Endothelial cell (in vitro differentiated cells): Measurements from ENCODE around the gene PTRH1. TPM values are rescaled to one million over a fixed set of nuclear protein-coding genes. Genes with fewer than 3 reads are reported as not detected.

ENCODE experiments used
- DNase-seq: peaks from one replicate; pipeline ENCODE4 v3.0.0; 2021; ENCODE audit warnings: low spot score
- H3K27ac Mint-ChIP-seq: one replicate; pipeline ENCODE4 v1.8.0; 2021; ENCODE audit warnings: mixed read lengths, inconsistent platforms; ENCODE audit not compliant: unreplicated experiment
- H3K27me3 Mint-ChIP-seq: one replicate; pipeline ENCODE4 v1.8.0; 2021; ENCODE audit warnings: mild to moderate bottlenecking, moderate library complexity, mixed read lengths, inconsistent platforms; ENCODE audit not compliant: unreplicated experiment
- H3K36me3 Mint-ChIP-seq: one replicate; pipeline ENCODE4 v1.8.0; 2021; ENCODE audit warnings: mild to moderate bottlenecking, low read depth, mixed read lengths, inconsistent platforms; ENCODE audit not compliant: unreplicated experiment
- H3K4me1 Mint-ChIP-seq: one replicate; pipeline ENCODE4 v1.8.0; 2021; ENCODE audit warnings: mild to moderate bottlenecking, mixed read lengths, inconsistent platforms; ENCODE audit not compliant: unreplicated experiment
- H3K4me3 Mint-ChIP-seq: one replicate; pipeline ENCODE4 v1.8.0; 2021; ENCODE audit warnings: mild to moderate bottlenecking, mixed read lengths, inconsistent platforms; ENCODE audit not compliant: unreplicated experiment
- H3K9me3 Mint-ChIP-seq: one replicate; pipeline ENCODE4 v1.8.0; 2021; ENCODE audit warnings: mixed read lengths, inconsistent platforms; ENCODE audit not compliant: unreplicated experiment
- total RNA-seq: library from RNA; stranded (reverse); fragmentation: NEBNext Ultra II Directional; extraction: Animal tissue kit (Norgen Biotek cat#: 25700); gene quantifications from one replicate; pipeline ENCODE4 v1.2.1, GENCODE V29; 2021; ENCODE audit not compliant: unreplicated experiment
- TF ChIP-seq, protein P1 (sequence below): fragments of 200-600 bp; sonication (generic); IDR thresholded peaks from one replicate; pipeline ENCODE4 v1.5.0; 2021; ENCODE audit warnings: antibody characterized with exemption; ENCODE audit not compliant: unreplicated experiment

The PTRH1 gene
- total RNA-seq, 1 donor from 2014 or later, result 15.3 TPM

DNA sequence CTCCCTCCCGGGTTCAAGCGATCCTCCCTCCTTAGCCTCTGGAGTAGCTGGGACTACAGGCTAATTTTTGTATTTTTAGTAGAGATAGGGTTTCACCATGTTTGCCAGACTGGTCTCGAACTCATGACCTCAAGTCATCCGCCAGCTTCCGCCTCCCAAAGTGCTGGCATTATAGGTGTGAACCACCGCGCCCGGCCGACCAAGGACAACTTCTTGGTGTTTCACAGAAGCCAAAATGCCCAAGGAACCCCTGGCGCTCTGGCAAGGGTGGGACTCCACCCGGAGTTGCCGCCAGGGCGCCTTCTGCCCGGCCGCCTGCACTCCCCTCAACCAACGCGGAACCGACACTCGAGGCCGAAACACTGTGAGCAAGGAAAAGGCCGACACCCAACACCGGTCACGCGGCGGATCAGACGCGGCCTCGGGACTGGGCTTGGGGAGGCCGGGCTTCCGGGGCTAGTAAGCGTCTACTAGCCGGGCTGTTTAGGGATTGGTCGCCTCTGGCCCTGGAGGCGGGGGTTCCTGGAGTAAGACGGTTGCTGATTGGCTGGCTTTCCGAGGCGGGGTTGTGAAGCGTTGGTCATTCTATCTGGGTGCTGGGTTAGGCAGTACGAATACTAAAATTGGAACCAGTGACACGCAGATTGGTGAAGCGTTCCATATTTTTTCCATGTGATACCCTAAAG lies 16.3 kb downstream of the PTRH1 start:
- Mint-ChIP-seq H3K4me1 (peaks cover 6% of the 10 kb centered on the region), H3K36me3 (peaks cover 13% of the 10 kb centered on the region), H3K4me3 (peak overlapping the region; percentile 77), H3K27ac (peak overlapping the region; percentile 87), H3K27me3 (peaks cover 5% of the 10 kb centered on the region), H3K9me3 (no peaks in the 10 kb centered on the region)
- TF ChIP-seq, protein P1, sequence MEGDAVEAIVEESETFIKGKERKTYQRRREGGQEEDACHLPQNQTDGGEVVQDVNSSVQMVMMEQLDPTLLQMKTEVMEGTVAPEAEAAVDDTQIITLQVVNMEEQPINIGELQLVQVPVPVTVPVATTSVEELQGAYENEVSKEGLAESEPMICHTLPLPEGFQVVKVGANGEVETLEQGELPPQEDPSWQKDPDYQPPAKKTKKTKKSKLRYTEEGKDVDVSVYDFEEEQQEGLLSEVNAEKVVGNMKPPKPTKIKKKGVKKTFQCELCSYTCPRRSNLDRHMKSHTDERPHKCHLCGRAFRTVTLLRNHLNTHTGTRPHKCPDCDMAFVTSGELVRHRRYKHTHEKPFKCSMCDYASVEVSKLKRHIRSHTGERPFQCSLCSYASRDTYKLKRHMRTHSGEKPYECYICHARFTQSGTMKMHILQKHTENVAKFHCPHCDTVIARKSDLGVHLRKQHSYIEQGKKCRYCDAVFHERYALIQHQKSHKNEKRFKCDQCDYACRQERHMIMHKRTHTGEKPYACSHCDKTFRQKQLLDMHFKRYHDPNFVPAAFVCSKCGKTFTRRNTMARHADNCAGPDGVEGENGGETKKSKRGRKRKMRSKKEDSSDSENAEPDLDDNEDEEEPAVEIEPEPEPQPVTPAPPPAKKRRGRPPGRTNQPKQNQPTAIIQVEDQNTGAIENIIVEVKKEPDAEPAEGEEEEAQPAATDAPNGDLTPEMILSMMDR, result no peak
- peak; percentile 91 for DNase-seq

GRCh38 chr9:127698386-127698785 lies 17.1 kb downstream of the PTRH1 start:
- Mint-ChIP-seq H3K36me3 (peaks cover 20% of the 10 kb centered on the region), H3K9me3 (no peaks in the 10 kb centered on the region), H3K27me3 (peaks cover 11% of the 10 kb centered on the region), H3K4me3 (no peak overlapping the region), H3K27ac (no peak overlapping the region), H3K4me1 (peaks cover 6% of the 10 kb centered on the region)
- DNase-seq, result no peak
- TF ChIP-seq, protein P1, result no peak

DNA sequence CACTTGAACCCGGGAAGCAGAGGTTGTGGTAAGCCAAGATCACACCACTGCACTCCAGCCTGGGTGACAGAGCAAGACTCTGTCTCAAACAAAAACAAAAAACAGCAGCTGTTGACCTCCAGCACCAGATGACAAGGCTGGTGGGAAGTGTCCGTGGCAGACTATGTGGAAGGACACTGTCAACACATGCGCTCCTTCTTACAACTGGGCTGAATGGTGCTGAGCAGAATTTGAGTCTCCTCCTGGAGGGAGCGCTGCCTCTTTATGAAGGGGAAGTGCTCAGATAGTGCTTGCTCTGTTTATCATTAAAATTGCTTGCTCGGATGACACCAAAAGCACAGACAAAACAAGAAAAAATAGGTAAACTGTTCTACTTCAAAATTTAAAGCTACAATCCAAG lies 17.9 kb downstream of the PTRH1 start:
- no peak overlapping the region for H3K4me3 Mint-ChIP-seq
- no peaks in the 10 kb centered on the region for H3K9me3 Mint-ChIP-seq

GRCh38 chr9:127694890-127695720 lies 20.4 kb downstream of the PTRH1 start:
- Mint-ChIP-seq H3K4me3 (peak overlapping the region; percentile 59), H3K36me3 (peaks cover 45% of the 10 kb centered on the region), H3K27ac (no peak overlapping the region), H3K27me3 (peaks cover 6% of the 10 kb centered on the region), H3K4me1 (peaks cover 9% of the 10 kb centered on the region), H3K9me3 (no peaks in the 10 kb centered on the region)
- no peak for DNase-seq
- TF ChIP-seq, protein P1, result no peak

More for the DNA sequence above, 17.9 kb downstream of the PTRH1 start:
- Mint-ChIP-seq H3K36me3 (peaks cover 24% of the 10 kb centered on the region), H3K4me1 (peaks cover 6% of the 10 kb centered on the region), H3K27ac (peak overlapping the region; percentile 4), H3K27me3 (peaks cover 11% of the 10 kb centered on the region)
- DNase-seq, result no peak
- TF ChIP-seq, protein P1, result no peak

GRCh38 chr9:127693697-127694096 lies 21.8 kb downstream of the PTRH1 start:
- H3K27ac Mint-ChIP-seq, result peak overlapping the region; percentile 9
- H3K4me1 Mint-ChIP-seq, result peaks cover 6% of the 10 kb centered on the region
- TF ChIP-seq, protein P1, result no peak
- H3K9me3 Mint-ChIP-seq, result no peaks in the 10 kb centered on the region
- peaks cover 10% of the 10 kb centered on the region for H3K27me3 Mint-ChIP-seq
- H3K36me3 Mint-ChIP-seq, result peaks cover 52% of the 10 kb centered on the region
- H3K4me3 Mint-ChIP-seq, result peak overlapping the region; percentile 34
- DNase-seq, result no peak
